HG02884 (cell line): ENCODE data around the gene SEMA4F.

ENCODE experiments used
- ATAC-seq: cut with Tn5 transposase; IDR thresholded peaks from one replicate; pipeline ENCODE4 v1.9.1; 2021; ENCODE audit warnings: mild to moderate bottlenecking, moderate library complexity; ENCODE audit not compliant: unreplicated experiment

The SEMA4F gene

DNA sequence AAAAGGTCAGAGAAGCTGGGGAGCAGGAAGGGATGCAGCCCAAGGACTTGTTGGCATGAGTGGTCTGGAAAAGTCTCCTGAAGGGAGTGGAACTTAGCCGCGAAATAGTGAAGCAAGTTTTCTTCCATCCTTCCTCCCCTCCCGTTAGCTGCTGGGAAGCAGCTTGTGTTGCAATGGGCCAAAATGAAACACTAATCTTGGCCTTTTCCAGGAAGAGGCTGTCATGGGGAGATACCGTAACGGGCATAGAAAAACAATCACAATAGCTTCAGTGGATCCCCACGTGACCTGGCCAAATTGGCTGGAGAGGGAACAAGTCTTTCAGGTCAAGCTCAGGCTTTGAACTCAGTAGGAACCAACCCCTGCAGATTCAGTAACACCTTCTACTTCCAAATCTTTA is 49.3 kb downstream of the SEMA4F start:
- ATAC-seq = no peak

DNA sequence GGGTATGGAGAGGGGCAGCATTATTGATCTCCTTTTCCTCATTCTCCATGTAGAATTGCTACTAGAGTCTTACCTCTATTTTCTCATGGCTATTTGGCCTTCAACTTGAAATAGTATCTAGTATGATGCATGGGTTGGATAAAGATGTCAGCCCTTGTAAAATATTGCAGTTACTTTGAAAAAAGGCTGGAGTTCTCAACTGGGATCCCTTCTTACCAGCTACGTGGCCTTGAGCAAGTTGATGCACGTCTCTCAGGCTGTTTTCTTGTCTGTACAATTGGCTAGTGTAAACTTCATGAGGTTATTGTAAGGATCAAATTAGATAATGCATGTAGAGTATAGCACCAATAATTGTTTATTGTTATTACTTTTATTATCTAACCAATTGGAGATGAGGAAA is 50.2 kb downstream of the SEMA4F start:
- no peak for ATAC-seq

DNA sequence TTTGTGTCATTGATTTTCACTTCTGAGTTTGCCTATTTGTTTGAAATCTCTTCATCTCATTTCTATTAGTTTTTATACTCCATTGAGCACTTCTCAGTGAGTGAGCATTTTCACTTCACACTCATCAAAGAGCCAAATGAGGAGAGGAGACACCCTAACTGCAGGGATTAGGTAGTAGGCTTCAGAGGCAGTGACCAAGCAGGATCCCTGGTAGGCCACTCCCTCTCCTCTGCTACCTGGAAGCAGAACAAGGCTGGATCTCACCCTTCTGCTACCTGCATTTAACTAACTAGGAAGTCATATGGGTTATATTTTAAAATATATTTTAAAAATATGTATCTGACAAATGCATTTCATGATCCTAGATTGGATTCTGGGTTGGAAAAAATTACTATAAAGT is 52.7 kb downstream of the SEMA4F start:
- no peak for ATAC-seq

DNA sequence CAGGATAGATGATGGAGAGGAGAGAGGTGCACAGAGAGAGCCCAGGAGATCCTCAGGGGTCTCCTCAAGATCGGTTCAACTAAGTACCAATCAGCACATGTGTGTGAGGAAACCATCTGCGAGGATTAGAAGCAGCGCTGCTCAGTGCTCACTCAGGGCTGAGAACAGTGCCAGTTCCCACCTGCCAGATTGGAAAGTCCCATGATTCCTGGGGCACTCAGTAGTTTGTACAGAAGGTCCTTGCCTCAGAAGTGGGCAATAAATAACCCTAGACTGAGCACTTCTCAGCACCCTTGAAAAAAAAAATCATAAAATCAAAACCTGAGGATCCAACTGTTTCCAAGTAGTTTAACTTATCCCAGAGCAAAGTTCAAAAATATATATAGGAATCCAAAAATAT is 53.8 kb downstream of the SEMA4F start:
- ATAC-seq = no peak

DNA sequence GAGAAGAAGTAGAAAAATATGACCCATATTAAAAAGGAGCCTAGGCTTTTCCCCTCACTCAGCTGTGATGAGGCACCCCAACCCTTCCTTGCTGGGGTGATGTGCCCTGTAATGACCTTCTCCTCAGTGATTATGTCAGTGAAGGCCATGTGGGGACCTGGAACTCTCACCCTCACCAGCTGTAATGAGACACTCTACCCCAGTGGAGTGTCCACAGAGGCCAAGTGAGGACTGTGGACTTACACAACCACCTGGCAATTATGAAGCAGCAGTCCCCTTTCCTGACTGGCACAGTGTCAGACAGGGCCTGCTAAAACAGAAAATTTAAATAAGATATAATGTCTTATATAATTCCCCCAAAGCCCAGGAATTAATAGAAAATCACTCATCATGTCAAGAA is 54.2 kb downstream of the SEMA4F start:
- ATAC-seq = no peak

DNA sequence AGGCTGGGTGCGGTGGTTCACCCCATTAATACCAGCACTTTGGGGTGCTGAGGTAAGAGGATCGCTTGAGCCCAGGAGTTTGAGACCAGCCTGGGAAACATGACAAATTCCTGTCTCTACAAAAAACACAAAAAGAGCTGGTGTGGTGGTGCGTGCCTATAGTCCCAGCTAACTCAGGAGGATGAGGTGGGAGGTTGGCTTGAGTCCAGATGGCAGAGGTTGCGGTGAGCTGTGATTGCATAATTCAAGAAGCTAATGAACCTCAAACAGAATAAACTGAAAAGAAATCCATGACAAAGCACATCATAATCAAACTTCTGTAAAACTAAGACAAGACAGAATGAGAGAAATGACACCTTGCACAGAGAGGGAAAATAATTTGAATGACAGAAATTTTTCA is 54.8 kb downstream of the SEMA4F start:
- ATAC-seq = no peak

DNA sequence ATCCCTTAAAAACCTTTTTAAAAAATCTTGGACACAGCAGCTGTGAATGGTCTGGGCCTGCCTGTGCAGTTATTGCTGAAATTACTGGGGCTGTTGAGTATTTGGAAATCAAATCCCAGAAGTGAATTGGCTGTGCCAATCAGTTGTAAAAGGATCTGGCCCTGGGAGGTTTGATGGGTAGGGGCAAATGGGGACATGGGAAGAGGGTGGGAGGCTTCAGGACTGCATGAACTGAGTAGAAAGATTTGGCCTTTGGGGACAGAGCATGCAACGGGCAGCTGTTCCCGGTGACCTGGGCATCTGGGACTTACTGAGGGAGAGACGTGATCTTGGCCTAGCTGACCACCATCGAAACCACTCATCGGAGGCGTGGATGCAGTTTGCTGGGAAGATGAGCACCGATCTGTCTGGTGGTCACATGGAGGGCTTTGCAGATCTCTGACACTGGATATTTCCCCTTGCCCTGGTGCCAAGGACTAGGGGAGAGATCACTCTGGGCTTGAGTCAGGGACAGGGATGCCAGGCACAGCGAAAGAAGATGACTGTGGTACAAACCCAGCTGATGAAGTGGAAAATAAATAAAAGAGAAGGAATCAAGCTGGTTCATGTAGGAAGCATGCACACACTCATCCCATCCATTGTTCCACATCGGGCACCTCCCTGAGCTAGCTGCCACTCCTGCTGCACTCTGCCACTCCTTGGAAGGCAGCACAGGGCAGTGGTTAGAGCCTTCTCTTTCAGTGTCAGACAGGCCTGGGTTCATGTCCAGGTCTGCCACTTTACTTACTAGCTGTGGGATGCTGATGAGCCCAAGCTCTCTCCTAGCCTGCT is 58.4 kb downstream of the SEMA4F start:
- no peak for ATAC-seq

DNA sequence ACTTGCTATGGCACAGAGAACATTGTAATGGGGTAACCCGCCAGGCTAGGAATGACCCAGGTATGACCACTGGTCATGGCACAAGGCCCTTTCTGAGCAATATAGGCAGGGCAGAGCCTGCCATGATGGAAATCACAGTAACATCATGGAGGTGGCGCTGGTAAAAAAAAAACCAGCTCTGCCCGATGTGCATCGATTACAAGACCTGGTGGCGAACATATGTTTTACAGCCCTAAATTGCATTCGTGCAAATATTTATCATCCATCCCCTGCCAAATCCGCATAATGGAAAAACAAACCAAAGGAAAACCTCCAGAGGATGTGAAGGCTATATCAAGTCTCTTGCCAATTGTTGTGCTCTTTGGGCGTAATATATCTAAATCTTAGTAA is 60.6 kb downstream of the SEMA4F start:
- ATAC-seq = no peak

DNA sequence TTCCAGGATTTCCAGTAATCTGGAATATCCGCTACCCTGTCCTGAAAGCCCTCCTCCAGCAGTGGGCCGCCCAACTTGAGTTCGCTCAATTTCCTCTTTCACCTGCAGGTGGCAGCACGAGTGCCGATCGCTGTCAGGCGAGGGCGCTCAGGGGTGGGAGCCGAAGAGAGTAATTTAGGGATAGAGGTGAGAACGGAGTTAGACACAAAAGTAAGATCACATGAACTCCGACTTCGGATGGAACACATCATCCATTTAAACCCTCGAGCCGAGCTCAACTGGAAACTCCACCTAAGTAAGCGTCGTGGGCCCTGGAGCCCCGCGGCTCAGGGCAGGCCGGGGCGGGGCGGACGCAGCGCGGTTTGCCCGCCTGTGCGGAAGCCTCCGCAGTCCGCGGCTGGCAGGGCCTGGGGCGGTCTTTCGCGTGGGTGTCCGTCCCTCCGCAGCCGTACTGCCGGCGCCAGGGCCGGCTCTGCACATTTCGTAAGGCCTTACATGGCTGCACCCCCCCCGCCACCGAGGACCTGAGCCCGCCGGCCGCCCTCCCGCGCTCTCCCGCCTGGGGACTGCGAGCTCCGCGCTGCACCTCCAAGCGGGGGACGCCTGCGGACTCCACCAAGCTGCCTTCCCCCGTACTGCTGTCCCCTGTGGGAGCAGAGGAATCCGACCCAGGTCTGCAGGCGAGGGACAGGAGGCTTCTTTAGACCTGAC is 61.2 kb downstream of the SEMA4F start:
- peak; percentile 93 for ATAC-seq

DNA sequence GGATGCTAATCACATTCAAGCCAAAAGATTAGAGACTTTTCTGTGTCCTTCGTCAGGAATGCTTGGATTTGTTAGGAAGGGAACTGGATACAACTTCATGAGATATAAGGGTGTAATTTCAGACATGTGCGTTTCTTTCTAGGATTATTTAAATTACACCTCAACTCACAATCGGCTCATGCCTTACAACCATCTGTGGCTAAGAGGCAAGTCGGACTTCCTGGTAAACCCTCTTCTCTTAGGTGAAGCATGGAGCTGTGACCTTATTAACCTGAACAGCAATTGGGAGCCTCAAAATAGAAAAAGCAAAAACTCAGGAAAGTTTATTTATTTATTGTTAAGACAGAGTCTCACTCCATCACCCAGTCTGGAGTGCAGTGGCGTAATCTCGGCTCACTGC is 61.8 kb downstream of the SEMA4F start:
- no peak for ATAC-seq

DNA sequence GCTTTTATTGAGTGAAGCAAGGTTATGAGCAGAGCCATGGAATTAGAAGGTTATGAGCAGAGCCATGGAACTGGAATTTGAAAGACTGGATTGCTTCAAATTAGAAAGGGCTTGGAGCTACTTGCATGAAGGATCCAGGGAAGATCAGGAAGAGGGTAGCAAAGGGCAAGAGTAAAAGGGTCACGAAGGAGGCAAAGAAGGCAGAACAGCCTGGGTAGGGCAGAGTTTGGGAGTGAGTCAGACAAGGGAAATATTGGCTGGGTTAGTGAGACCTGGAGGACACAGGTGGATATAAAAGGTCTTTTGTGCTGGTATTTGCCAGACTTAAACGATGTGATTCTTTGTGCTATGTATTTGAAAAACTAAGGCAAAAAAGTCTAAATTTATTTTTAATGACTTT is 65.0 kb downstream of the SEMA4F start:
- no peak for ATAC-seq

DNA sequence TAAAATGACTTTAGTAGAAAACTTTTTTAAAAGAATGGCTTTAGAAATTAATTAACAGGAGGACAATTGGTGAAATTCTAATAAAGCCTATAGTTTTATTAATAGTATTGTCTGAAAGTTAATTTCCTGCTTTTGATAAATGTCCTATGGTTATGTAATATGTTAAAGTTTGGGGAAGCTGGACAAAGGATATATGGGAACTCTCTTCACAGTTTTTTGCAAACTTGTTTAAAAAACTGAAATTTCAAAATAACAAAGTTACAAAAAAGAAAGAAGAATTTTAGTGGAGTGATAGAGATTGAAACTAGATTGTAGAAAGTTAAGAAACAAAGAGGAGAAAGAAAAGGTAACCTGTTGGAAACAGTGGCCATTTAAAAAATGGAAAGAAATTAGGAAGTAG is 67.3 kb downstream of the SEMA4F start:
- no peak for ATAC-seq

DNA sequence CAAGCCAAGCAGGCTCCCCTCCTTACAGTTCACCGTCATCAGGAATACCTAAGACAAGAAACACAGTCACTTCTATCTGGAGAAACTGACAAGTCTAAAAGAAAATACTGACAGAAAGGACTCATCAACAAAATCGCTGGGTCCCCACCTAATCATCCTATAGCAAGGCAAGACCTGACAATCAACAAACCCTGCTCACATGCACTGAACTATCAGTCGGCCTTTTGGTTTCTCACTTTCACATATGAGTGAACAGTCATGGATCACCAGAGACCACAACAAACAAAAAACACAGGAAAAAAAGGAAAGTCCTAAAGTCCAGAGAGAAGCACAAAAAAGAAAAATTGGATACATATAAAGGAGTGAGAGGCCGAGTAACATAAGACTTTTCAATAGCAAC is 70.4 kb downstream of the SEMA4F start:
- ATAC-seq = no peak

DNA sequence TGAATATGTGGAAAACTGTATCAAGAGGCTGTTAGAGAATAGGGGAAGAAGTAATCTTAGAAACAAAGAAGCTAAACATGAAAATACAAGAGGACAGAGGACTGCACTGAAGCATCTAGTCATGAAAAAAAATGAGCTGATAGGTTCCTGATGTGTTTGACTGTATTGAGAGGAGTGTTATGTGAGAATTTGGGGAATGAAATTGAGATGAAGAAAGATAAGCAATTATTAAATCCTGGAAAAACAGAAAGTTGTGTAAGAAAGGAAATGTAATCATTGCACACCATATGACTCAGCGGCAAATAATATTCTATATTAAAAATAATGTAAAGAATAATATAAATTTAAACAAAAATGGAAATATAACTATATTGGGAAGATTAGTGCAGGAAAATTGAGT is 71.2 kb downstream of the SEMA4F start:
- no peak for ATAC-seq

DNA sequence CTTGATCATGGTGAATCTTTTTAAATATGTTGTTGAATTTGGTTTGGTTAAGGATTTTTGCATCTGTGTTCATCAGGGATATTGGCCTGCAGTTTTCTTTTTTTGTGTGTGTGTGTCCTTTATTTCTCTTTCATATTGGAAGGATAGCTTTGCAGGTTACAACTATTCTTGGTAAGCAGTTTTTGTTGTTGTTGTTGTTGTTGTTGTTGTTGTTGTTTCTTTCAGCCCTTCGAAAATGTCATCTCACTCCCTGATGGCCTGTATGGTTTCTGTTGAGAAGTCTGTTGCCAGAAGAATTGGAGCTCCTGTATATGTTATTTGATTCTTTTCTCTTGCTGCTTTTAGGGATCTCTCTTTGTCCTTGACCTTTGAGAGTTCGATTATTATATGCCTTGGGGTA is 74.8 kb downstream of the SEMA4F start:
- no peak for ATAC-seq

DNA sequence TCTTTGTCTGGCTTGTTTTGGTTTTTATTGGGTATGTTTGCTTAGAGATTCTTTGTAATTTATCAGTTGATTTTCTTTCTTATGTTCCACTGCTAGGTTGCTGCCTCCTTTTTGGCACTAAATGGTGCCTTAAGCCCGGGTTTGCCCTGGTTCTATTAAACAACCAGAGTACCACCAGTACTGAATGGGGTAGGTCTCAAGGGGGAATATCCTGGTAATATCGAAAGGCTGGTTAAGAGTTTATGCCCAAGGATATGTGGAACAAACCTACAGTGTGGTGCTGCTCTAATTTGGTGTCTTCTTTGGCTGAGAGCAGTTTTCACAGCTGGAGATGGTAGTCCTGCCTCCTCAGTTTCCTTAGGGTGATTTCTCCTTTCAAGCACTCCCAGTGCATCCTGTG is 76.5 kb downstream of the SEMA4F start:
- ATAC-seq = no peak
